GM12891 (cell line): ENCODE data around the gene RNF31.

Experiments used
- DNase-seq: peaks from one replicate; pipeline ENCODE4 v3.0.0; 2011; ENCODE audit warnings: low spot score; ENCODE audit not compliant: insufficient read length
- FAIRE-seq: peaks from 2 replicates; lab custom pipeline; 2011; peaks lifted over from hg19 to GRCh38; lab: Jason Lieb, UNC
- PAX5 ChIP-seq: IDR thresholded peaks from 2 replicates; pipeline ENCODE4 v1.6.1; 2011; ENCODE audit warnings: low read length, moderate library complexity, mild to moderate bottlenecking; ENCODE audit not compliant: insufficient read depth, severe bottlenecking
- POLR2A ChIP-seq: IDR thresholded peaks from 2 replicates; pipeline ENCODE4 v1.6.1; 2011; ENCODE audit warnings: low read depth, low read length, control low read depth
- POLR2AphosphoS5 ChIP-seq: IDR thresholded peaks from 2 replicates; pipeline ENCODE4 v1.6.1; 2011; ENCODE audit warnings: low read depth, low read length, control low read depth
- POU2F2 ChIP-seq: IDR thresholded peaks from 2 replicates; pipeline ENCODE4 v1.6.1; 2011; ENCODE audit warnings: low read depth, mild to moderate bottlenecking, control low read depth, low read length, moderate library complexity
- SPI1 ChIP-seq: IDR thresholded peaks from 2 replicates; pipeline ENCODE4 v1.6.1; 2011; ENCODE audit warnings: low read depth, low read length, control low read depth
- TAF1 ChIP-seq: IDR thresholded peaks from 2 replicates; pipeline ENCODE4 v1.6.1; 2011; ENCODE audit warnings: low read depth, low read length, control low read depth

The RNF31 gene

DNA sequence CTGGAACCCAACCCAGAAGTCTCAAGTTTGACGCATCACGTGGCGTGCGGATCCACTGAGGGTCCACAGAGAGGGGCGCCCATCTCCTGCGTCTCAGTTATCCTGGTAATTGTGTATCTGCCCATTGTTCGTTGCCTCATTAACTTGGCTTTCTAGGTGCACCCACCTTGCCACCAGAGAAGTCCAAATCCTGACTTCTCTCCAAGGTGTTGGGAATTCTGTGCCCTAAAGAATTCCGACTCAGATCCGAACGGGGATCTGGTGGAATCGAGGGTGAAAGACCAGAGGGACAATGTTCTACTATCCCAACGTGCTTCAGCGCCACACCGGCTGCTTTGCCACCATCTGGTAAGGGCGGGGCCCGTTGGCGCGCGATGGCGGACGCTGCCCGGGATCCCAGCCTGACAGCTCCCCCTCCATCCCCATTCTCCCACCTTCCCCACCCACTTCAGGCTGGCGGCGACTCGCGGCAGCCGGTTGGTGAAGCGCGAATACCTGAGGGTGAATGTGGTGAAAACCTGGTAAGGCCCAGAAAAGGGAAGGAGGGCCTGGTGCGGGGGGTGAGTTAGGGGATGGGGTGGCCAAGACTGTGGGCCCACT is 25.1 kb downstream of the RNF31 start:
- DNase-seq (no peak), FAIRE-seq (peak; percentile 57)
- TF ChIP-seq SPI1 (no peak), POLR2AphosphoS5 (no peak; the same call in 1 of the 2 replicates), TAF1 (no peak), PAX5 (no peak), POLR2A (no peak), POU2F2 (no peak)

DNA sequence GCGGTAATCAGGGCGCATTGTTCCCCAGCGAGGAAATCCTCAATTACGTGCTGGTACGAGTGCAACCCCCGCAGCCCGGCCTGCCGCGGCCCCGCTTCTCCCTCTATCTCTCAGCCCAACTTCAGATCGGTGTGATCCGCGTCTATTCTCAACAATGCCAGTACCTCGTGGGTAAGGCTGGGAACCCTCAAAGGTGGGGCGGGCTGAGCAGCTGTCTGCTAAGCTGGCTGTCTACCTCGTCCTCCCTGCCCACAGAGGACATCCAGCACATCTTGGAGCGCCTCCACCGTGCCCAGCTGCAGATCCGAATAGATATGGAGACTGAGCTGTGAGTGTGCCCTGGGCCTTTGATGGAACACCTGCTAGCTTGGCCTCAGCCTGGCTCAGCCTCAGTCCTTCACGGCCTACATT is 25.6 kb downstream of the RNF31 start:
- peak; percentile 20 for FAIRE-seq
- TF ChIP-seq POU2F2 (no peak; the same call in 1 of the 2 replicates), POLR2A (0 out of 2 replicates have a peak, but pooled peaks have one; percentile 28)
- no peak for DNase-seq

DNA sequence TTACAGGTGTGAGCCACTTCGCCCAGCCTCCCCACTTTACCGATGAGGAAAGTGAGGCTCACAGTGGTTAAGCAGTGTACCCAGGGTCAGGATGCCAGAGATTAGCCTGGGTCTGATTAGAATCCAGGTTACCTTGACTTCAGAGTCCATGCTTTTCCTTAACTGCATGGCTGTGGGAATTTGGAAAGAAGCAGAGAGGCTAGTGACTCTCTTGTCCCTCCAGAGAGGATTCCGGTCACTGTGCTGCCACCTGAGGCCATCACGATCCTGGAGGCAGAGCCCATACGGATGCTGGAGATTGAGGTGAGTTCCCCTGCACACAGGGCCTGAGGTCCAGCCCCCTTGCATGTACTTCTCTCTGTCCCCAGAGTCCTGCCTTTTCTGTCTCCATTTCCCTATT is 29.3 kb downstream of the RNF31 start:
- FAIRE-seq = no peak
- no peak for DNase-seq
- TF ChIP-seq POLR2AphosphoS5 = peak; percentile 44; the same call in 1 of the 2 replicates
- TF ChIP-seq TAF1 = no peak

- no peak for TF ChIP-seq SPI1
- peak; percentile 62 for TF ChIP-seq POLR2AphosphoS5
- TF ChIP-seq TAF1 = no peak
- no peak for TF ChIP-seq POU2F2
- TF ChIP-seq PAX5 = no peak
- peak; percentile 64; the same call in 1 of the 2 replicates for TF ChIP-seq POLR2A
- no peak for DNase-seq
- no peak for FAIRE-seq
These were observed 29.9 kb downstream of the RNF31 start for GRCh38 chr14:24177041-24177825.

DNA sequence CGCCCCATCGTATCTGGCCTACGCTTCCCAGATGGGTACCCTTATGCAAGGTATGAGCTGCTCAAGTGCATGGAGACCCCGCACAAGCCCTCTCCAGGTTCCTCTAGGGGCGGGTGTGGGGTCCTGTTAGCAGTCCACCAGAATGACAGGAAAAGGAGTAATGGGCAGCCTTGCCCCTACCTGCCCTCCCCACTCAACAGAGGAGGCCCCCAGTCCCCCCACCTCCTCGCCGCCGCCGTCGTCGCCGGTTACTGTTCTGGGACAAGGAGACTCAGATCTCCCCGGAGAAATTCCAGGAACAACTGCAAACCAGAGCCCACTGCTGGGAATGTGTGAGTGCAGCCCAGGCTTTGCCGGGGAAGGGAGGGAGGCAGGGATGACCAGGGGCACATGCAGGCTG is 30.6 kb downstream of the RNF31 start:
- no peak for FAIRE-seq
- no peak for DNase-seq

GRCh38 chr14:24178399-24179178 is 31.3 kb downstream of the RNF31 start:
- FAIRE-seq (no peak), DNase-seq (no peak)
- TF ChIP-seq PAX5 (no peak), TAF1 (no peak), SPI1 (no peak), POU2F2 (no peak), POLR2AphosphoS5 (no peak), POLR2A (peak; percentile 15; the same call in 1 of the 2 replicates)

More for the DNA sequence above, 30.6 kb downstream of the RNF31 start:
- TF ChIP-seq PAX5 (no peak), SPI1 (no peak), POLR2A (no peak), TAF1 (no peak), POU2F2 (peak; percentile 16; the same call in 1 of the 2 replicates), POLR2AphosphoS5 (no peak)

DNA sequence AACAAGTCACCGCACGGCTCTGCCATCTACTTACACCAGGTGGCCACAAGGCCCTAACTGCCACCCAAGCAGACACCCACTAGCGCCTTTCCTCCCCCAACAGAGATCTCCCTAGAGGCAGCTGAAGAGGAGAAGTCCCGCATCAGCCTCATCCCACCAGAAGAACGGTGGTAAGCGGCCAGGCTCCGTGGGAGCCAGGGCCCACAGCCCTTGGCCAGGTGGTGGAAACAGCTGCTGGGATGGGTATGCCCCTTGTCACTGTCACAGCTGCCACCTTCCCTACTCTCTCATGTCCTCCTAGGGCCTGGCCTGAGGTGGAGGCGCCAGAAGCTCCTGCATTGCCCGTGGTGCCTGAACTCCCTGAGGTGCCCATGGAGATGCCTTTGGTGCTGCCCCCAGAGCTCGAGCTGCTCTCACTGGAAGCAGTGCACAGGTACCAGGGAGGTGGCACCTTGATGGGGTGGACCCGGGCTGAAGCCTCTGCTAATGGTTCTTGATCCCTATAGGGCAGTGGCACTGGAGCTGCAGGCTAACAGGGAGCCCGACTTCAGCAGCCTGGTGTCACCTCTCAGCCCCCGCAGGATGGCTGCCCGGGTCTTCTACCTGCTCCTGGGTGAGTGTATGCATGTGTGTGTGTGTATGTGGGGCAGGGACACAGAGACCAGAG is 32.1 kb downstream of the RNF31 start:
- FAIRE-seq = peak; percentile 48
- TF ChIP-seq POLR2A = peak; percentile 55
- TF ChIP-seq TAF1 = no peak
- no peak for TF ChIP-seq POU2F2
- TF ChIP-seq PAX5 = no peak
- TF ChIP-seq POLR2AphosphoS5 = peak; percentile 32
- no peak for TF ChIP-seq SPI1
- no peak for DNase-seq

DNA sequence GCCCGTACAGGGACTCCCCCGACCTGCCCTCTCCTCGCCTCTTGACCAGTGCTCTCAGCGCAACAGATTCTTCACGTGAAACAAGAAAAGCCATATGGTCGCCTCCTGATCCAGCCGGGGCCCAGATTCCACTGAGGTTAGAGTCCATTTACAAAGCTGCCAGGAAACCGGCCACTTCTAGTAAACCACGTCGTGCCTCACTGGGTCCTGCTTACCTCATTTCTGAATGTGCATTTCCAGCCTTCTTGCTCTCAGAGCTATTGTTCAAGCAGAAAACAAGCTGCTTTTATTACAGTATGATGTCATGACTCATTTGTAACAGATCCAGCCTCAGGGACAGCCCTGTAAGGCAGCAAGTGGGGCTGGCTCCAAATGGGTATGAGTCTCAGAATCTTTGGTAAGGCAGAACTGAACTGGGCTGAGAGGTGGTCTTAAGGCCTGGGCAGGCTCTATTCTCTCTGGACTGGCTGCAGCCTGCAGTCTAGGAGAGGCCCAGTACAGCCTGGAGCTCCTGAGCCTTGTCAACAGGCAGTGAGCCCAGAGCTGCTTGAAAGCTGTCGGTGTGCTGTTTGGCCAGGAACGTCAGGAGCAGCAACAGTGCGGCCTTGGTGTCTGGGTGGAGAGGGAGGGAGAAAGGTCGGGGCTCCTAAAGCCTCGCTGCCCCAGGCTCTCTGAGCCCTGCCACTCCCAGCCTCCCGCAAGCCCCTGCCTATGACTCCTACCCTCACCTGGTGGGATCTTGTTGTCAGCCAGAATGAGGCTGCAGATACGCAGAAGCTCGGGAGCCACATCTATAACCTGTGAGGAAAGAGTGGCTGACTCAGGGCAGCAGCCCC is 32.9 kb downstream of the RNF31 start:
- TF ChIP-seq TAF1 = no peak
- TF ChIP-seq POLR2AphosphoS5 = no peak
- TF ChIP-seq SPI1 = no peak
- 0 out of 2 replicates have a peak, but pooled peaks have one; percentile 25 for TF ChIP-seq POU2F2
- DNase-seq (no peak), FAIRE-seq (no peak)
